GM18907 (cell line): ENCODE results near the gene ODR4.
"Not testable (repeated sequence)": the region's sequence is repeated elsewhere in the genome, so short reads cannot be mapped to it uniquely, and the experiment has no call there.

Experiments used
- ATAC-seq: cut with Tn5 transposase; IDR thresholded peaks from one replicate; pipeline ENCODE4 v1.9.1; 2021; ENCODE audit warnings: mild to moderate bottlenecking, moderate library complexity; ENCODE audit not compliant: unreplicated experiment

The ODR4 gene

DNA sequence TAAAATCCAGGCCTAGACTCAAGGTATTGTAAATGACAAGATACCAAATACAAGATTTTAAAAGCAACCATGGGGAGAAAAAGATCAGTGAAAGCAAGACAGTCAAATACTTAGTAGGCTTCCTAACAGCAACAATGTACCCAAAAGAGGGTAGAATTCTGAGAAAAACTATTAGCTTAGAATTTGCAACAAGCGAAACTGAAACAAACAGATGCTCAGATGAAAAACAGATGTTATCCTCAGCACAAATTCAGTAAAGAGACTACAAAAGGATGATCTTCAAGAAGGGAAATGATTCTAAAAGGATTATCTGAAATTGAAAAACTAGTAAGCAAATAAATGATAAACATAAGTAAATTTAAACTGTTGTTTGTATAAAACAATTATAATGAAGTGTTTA is 45.3 kb downstream of the ODR4 start:
- ATAC-seq, result peak; percentile 91

GRCh38 chr1:186421446-186421845 is 45.8 kb downstream of the ODR4 start:
- no peak for ATAC-seq

- ATAC-seq, result no peak
These were observed 48.9 kb downstream of the ODR4 start for GRCh38 chr1:186424539-186424938.

- ATAC-seq, result no peak
These were observed 50.5 kb downstream of the ODR4 start for GRCh38 chr1:186426118-186426517.

DNA sequence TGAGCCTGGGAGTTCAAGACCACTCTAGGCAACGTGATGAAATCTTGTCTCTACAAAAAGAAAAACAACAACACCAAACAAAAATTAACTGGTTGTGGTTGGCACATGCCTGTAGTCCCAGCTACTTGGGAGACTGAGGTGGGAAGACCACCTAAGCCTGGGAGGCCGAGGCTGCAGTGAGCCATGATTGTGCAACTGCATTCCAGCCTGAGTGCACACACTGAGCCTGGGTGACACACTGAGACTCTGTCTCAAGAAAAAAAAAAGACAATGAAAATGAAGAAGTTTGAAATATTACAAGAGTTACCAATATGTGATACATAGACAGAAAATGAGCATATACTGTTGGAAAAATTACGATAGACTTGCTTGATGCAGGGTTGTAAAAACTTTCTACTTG is 53.4 kb downstream of the ODR4 start:
- no peak for ATAC-seq

DNA sequence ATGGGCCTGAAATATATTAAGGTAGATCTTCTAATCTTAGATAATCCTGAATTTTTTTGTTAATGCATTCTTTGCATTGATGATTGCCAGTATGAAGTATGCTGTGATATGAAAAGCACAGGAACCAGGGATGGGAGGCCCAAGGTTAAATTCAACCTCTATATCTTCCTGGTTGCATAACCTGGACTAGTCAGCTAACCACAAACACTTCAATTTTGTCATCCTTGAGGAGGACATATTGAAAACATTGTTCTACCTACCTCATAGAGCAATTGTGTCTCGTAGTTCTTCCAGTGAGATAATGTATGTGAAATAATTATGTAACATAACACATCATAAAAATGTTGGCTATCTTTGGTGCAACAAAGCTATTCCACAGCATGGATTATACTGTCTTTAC is 59.7 kb downstream of the ODR4 start:
- ATAC-seq, result no peak

- no peak for ATAC-seq
These were observed 62.9 kb downstream of the ODR4 start for GRCh38 chr1:186438567-186438966.

DNA sequence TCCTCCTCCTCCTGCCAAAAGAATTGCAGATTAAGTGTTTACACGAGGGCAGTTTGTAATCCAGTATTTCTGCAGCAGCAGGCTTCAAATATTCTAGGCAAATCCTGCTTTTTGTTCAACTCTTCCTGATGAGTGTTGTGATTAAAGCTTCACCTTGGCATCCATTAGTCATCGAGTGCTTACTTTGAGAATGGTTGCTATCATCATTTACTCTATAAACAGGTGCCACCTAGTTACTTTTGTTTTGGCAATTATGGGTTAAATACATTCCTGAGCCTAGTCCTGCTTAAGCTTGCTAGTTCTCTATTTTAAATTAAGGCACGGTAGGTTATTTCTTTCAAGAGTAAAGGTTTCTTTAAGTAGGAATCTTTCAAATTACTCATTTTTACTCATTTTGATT is 64.9 kb downstream of the ODR4 start:
- no peak for ATAC-seq

- ATAC-seq, result no peak
These were observed 67.2 kb downstream of the ODR4 start for GRCh38 chr1:186442651-186443375.

GRCh38 chr1:186443638-186444037 is 68.0 kb downstream of the ODR4 start:
- no peak for ATAC-seq

GRCh38 chr1:186446152-186446551 is 70.5 kb downstream of the ODR4 start:
- ATAC-seq, result no peak

DNA sequence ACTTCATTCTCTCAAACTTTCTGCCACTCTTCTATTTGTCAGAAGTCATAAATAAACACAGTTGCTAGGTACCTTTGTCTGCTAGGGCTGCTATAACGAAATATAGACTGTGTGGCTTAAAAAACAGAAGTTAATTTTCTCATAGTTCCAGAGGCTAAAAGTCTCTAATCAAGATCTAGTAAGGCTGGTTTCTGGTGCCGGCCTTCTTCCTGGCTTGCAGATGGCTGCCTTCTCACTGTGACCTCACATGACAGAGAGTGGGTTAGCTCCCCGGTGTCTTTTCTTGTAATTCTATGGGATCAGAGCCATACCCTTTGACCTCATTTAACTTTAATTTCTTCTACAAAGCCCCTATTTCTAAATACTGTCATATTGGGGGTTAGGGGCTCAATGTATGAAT is 79.3 kb downstream of the ODR4 start:
- ATAC-seq, result no peak

GRCh38 chr1:186456729-186457255 is 81.2 kb downstream of the ODR4 start:
- no peak for ATAC-seq

DNA sequence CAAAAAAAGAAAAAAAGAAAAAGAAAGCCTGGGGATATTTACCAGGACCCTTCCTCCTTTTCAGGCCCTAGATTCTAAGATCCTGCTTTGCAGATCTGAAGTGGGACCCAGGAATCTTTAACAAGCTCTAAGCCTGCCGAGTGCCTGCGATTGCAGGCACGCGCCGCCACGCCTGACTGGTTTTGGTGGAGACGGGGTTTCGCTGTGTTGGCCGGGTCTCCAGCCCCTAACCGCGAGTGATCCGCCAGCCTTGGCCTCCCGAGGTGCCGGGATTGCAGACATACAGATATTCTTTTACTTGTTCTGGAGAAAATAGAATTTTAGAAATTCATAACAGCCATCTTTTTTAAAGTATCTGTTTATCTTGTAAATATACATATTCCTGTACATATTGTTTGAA is 83.5 kb downstream of the ODR4 start:
- not testable (repeated sequence) for ATAC-seq

DNA sequence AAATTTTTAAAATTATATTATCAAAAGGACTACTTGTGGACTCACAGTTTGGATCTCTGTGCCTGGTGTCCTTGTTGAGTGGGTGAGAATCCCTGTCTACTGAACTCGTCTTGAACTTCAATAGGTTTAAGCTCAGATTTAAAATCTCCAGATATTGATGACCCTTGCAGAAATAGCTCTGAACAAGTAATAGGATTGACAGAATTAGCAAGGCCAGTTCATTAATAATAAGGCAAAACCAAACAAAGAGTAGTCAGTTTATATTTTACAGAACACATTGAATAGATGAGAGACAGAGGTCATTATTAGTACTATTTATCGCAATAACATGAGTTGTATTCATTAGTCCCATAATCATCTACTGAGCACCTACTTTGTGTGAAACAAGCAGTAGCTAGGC is 85.4 kb downstream of the ODR4 start, which contains the start of gene PDC:
Gene PDC (minus strand): TSS at position 101 of the 400 bp plus-strand sequence. CDS start 11,655 bp downstream, outside the sequence.
- no peak for ATAC-seq

DNA sequence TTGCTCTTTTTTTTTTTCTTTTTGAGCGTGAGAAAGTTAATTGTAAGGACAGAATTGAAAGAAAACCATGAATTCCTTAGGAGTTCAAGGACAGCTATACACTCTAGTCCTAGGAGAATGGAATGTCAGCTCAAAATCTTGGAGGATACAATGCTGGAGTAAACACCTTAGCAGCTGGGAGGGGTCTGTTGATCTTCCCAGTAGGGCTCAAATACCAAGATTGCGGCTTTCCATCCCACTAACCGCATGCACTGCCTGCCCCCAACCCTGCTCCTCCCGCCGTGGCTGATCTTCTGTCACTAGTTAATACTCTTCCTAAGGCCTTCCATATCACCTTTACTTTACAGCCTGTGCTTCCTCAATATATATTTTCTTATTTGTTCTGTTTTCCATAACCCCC is 87.9 kb downstream of the ODR4 start:
- ATAC-seq, result no peak

DNA sequence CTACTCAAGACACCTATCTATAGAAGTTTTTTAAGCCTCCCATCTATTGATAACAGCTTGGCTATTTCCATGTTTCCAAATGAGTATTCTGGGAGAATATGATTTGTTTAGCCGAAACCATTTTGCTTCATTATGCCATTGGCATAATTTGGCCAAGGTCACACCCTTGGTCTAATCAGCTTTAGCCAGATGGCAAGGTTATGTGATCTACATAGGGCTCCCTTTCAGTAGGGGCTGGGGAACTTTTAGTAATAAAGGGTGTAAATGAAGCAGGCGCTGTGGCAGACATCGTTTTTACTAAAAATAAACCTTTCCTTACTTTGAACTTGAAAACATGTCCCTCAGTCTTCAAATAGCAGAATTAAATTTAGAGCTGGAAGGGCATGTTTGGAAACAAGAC is 88.3 kb downstream of the ODR4 start:
- ATAC-seq, result no peak

- ATAC-seq, result not testable (repeated sequence)
These were observed 89.9 kb downstream of the ODR4 start for GRCh38 chr1:186465491-186465890.

DNA sequence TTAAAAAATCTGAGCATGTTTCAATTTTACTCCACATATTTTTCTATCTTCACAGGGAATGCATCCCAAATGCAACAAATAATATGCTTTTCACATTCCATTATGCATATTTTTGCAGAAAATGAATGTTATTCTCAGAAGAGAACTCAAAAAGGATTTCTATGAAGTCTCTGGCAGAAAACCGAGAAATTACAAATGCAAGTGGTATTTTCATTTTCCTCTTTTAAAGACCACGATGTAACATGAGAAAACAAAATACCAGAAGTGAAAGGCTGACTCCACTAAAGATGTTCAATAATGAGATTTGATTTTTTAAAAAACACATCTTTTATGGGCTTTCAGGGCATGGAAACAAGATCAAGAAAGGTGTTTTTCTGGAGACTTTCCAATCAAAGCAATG is 90.3 kb downstream of the ODR4 start:
- ATAC-seq, result no peak
